ENCODE results near the gene ZNF185. TPM values are rescaled to one million over a fixed set of nuclear protein-coding genes. Genes with fewer than 3 reads are reported as not detected.

Gene ZNF185
- total and polyA plus RNA-seq, 10 of the 15 experiments (the other 5 are each of a cell fraction or from before 2014, with no cell fraction given), result 0.23 to 1.3 (median 0.55) TPM

DNA sequence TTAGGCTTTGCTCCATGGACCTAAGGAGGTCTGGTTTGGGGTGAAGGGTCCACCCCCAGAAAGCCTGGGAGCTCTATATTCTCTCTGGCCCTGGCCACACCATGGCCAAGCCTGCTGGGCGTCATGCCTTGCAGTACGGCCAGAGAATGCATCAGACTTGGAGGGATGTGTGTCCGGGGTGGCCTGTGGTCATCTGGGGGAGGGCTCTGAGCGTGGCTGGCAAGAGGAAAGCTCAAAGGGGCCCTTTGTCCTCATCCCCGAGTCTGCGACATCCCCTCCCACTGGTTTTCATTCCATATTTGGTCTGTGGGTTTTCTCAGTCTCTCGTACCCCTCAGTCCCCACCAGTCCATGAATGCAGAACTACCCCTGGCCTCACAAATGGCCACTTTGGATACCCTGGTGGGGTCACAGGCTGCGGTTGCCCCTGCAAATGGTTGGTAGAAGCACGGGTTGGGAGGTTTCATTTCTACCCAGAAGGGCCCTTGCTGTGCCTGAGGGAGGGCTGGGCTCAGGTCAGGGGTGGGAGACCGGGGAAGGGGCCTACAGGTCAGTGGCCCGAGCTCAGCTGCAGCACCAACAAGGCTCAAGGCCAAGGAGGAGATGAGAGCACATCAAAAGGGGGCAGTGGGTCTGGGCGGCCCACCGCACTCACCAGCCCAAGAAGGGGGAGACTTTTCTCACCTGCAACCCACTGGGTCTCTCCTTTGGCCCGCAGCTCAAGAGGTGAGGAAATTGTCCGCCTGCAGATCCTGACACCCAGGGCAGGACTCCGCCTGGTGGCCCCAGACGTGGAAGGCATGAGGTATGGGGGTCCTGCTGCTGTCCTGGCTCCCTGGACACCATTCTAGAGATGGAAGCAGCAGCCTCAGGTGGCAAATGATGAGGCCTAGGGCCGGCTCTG, 30.2 kb downstream of the ZNF185 start:
- CTCF ChIA-PET, result no interaction called here
- BruUV-seq (replicated peaks), result no TSS peak

More for the DNA sequence above, 30.2 kb downstream of the ZNF185 start:
- H3K79me2 ChIP-seq (ENCODE audit: control insufficient read depth, insufficient read depth, low read length), result no peaks in the 10 kb centered on the region
- no peak overlapping the region for H3K27ac ChIP-seq (ENCODE audit: control insufficient read depth, insufficient read depth)
- no peak for DNase-seq (ENCODE audit: low read depth, low spot score)
- no peaks in the 10 kb centered on the region for H3K9me3 ChIP-seq (replicated peaks; ENCODE audit: control insufficient read depth, insufficient read depth, low read length)
- ATAC-seq, result no peak
- TF ChIP-seq ZNF207 (IDR thresholded peaks at IDR 0.05; ENCODE audit: borderline replicate concordance), result no peak
- no peak for TF ChIP-seq MEF2A (IDR thresholded peaks at IDR 0.05; ENCODE audit: insufficient read depth, low read depth, low read length)
- TF ChIP-seq, protein P1, sequence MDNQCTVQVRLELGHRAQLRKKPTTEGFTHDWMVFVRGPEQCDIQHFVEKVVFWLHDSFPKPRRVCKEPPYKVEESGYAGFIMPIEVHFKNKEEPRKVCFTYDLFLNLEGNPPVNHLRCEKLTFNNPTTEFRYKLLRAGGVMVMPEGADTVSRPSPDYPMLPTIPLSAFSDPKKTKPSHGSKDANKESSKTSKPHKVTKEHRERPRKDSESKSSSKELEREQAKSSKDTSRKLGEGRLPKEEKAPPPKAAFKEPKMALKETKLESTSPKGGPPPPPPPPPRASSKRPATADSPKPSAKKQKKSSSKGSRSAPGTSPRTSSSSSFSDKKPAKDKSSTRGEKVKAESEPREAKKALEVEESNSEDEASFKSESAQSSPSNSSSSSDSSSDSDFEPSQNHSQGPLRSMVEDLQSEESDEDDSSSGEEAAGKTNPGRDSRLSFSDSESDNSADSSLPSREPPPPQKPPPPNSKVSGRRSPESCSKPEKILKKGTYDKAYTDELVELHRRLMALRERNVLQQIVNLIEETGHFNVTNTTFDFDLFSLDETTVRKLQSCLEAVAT (IDR thresholded peaks at IDR 0.05), result no peak
- no peak for TF ChIP-seq BMI1 (IDR thresholded peaks at IDR 0.05; ENCODE audit: borderline replicate concordance)
- TF ChIP-seq, protein P2, sequence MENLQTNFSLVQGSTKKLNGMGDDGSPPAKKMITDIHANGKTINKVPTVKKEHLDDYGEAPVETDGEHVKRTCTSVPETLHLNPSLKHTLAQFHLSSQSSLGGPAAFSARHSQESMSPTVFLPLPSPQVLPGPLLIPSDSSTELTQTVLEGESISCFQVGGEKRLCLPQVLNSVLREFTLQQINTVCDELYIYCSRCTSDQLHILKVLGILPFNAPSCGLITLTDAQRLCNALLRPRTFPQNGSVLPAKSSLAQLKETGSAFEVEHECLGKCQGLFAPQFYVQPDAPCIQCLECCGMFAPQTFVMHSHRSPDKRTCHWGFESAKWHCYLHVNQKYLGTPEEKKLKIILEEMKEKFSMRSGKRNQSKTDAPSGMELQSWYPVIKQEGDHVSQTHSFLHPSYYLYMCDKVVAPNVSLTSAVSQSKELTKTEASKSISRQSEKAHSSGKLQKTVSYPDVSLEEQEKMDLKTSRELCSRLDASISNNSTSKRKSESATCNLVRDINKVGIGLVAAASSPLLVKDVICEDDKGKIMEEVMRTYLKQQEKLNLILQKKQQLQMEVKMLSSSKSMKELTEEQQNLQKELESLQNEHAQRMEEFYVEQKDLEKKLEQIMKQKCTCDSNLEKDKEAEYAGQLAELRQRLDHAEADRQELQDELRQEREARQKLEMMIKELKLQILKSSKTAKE (IDR thresholded peaks at IDR 0.05; ENCODE audit: low read depth, poor library complexity, severe bottlenecking), result no peak
- TF ChIP-seq SMARCA5 (IDR thresholded peaks at IDR 0.05), result no peak
- TF ChIP-seq MTA2 (IDR thresholded peaks at IDR 0.05; ENCODE audit: low read depth), result no peak
- TF ChIP-seq TCF3 (IDR thresholded peaks at IDR 0.05; ENCODE audit: borderline replicate concordance, insufficient read depth, low read depth, low read length), result no peak
- no peak for TF ChIP-seq SREBF2 (IDR thresholded peaks at IDR 0.05; ENCODE audit: low read length)
- TF ChIP-seq POLR2A (IDR thresholded peaks at IDR 0.05; ENCODE audit: low read depth, low read length), result no peak
- H3K36me3 ChIP-seq (ENCODE audit: control insufficient read depth in 2 of 2, insufficient read depth in 2 of 2, low read length in 1 of 2), result no peaks in the 10 kb centered on the region
- ChIA-PET SMC1A (ENCODE audit: uncharacterized antibody, unreplicated experiment) (no interaction called here), POLR2A (no interaction called here), RAD21 (ENCODE audit: unreplicated experiment) (no interaction called here)
- no peak overlapping the region for H3K4me3 ChIP-seq
- no peak overlapping the region for H3K9ac ChIP-seq (ENCODE audit: control insufficient read depth, insufficient read depth, low read length)
- no peak overlapping the region for H3K4me2 ChIP-seq (ENCODE audit: control insufficient read depth, insufficient read depth)
- H2AFZ ChIP-seq (ENCODE audit: control insufficient read depth, low read depth, low read length), result no peak overlapping the region
- no peaks in the 10 kb centered on the region; the same call in 1 of the 2 replicates for H3K4me1 ChIP-seq (ENCODE audit: control insufficient read depth, insufficient read depth, low read length)
- FAIRE-seq, result no peak
- WGBS (ENCODE audit: insufficient coverage, insufficient replicate concordance, low lambda C conversion rate, missing lambda C conversion rate), result 17% methylated on average over 18 of the region's 18 CpGs
- intact Hi-C loops (cut with micrococcal nuclease; ENCODE audit: unreplicated experiment), result loop anchor here (10.0 kb wide), 1 partner anchor 1173 kb away; no protein-coding TSS in a partner anchor
- no peaks in the 10 kb centered on the region; a peak in 1 of 4 replicates for H3K27me3 ChIP-seq (replicated peaks in 1 of 2; ENCODE audit: control insufficient read depth in 2 of 2, insufficient read depth in 2 of 2, low read length in 1 of 2)
- no peaks in the 10 kb centered on the region for H4K20me1 ChIP-seq (ENCODE audit: control insufficient read depth, insufficient read depth)
- in situ Hi-C loops (cut with MboI), result loop anchor here (10.0 kb wide), 1 partner anchor 1173 kb away; no protein-coding TSS in a partner anchor

All from GM12878 (cell line).